Sigmoid colon (tissue), 4 donors: ENCODE results near the gene BRIP1.

Source experiments
- CTCF ChIP-seq, 4 experiments: fragments of 450-650 bp in 3 of 4; fragments of 200-600 bp in 1 of 4; IDR thresholded peaks; one replicate each; pipeline ENCODE4 v1.5.1; 2016 to 2019; ENCODE audit warnings: antibody characterized with exemption in 4 of 4, mild to moderate bottlenecking in 3 of 4, moderate library complexity in 2 of 4
- EP300 ChIP-seq, 4 donors: sonication (generic); formaldehyde crosslinking; IDR thresholded peaks; one replicate each; pipeline ENCODE4 v1.6.1; 2017; ENCODE audit warnings: antibody characterized with exemption in 4 of 4
- POLR2A ChIP-seq, 2 donors: fragments of 450-650 bp; IDR thresholded peaks; one replicate each; pipeline ENCODE4 v1.6.1; 2016; ENCODE audit warnings: antibody characterized with exemption in 2 of 2, mild to moderate bottlenecking in 2 of 2, moderate library complexity in 2 of 2
- POLR2AphosphoS5 ChIP-seq, 4 donors: sonication (generic); formaldehyde crosslinking; IDR thresholded peaks; one replicate each; pipeline ENCODE4 v1.6.1; 2017; ENCODE audit warnings: antibody characterized with exemption in 4 of 4

GRCh38 chr17:61683466-61683865, 179.9 kb downstream of the BRIP1 start:
- no peak for TF ChIP-seq CTCF (IDR thresholded peaks at IDR 0.05)
- TF ChIP-seq POLR2A (IDR thresholded peaks at IDR 0.05) = no peak
- no peak for TF ChIP-seq POLR2AphosphoS5 (IDR thresholded peaks at IDR 0.05)
- no peak for TF ChIP-seq EP300 (IDR thresholded peaks at IDR 0.05)
